Measurements from ENCODE around the gene TASP1. TPM values are rescaled to one million over a fixed set of nuclear protein-coding genes. Genes with fewer than 3 reads are reported as not detected.

Gene TASP1
- total and polyA plus RNA-seq, 2 donors (not counting 3 experiments of a cell fraction or from before 2014, with no cell fraction given), result 3.5 to 8.9 TPM

DNA sequence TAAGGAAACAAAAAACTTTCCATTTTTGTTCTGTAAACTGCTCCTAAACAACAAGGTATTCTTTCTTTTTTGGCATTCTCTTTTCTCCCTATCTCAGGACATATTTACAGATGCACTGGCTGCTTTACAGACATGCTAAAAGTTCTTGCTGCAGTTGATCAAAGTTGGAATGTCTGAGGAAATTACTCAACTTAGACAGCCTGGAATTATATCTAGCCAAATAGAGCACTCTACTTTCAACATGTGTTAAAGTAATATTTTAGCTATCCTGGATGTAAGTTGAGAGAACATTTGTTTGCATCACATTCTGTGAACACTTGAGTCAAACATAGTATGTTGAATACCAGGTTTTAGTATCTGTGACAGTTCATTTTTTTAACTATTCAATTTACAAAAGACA is 24.8 kb downstream of the TASP1 start:
- TF ChIP-seq GATA2 (IDR thresholded peaks at IDR 0.05; ENCODE audit: insufficient read depth, insufficient read length, low read depth, low read length) (no peak), EZH2 (IDR thresholded peaks at IDR 0.05; ENCODE audit: borderline replicate concordance, low read depth, low read length, severe bottlenecking) (no peak), JUN (IDR thresholded peaks at IDR 0.05; ENCODE audit: borderline replicate concordance, insufficient read depth, insufficient read length, low read depth) (no peak), POLR2AphosphoS5 (IDR thresholded peaks at IDR 0.05; ENCODE audit: insufficient read depth, low read depth, low read length) (no peak), POLR2A (IDR thresholded peaks at IDR 0.05; ENCODE audit: low read depth, low read length) (no peak), FOS (IDR thresholded peaks at IDR 0.05; ENCODE audit: borderline replicate concordance, insufficient read depth, low read length) (no peak), MYC (IDR thresholded peaks at IDR 0.05; ENCODE audit: low read depth, low read length) (no peak)
- TF ChIP-seq, protein P1, sequence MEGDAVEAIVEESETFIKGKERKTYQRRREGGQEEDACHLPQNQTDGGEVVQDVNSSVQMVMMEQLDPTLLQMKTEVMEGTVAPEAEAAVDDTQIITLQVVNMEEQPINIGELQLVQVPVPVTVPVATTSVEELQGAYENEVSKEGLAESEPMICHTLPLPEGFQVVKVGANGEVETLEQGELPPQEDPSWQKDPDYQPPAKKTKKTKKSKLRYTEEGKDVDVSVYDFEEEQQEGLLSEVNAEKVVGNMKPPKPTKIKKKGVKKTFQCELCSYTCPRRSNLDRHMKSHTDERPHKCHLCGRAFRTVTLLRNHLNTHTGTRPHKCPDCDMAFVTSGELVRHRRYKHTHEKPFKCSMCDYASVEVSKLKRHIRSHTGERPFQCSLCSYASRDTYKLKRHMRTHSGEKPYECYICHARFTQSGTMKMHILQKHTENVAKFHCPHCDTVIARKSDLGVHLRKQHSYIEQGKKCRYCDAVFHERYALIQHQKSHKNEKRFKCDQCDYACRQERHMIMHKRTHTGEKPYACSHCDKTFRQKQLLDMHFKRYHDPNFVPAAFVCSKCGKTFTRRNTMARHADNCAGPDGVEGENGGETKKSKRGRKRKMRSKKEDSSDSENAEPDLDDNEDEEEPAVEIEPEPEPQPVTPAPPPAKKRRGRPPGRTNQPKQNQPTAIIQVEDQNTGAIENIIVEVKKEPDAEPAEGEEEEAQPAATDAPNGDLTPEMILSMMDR (IDR thresholded peaks at IDR 0.05; ENCODE audit: extremely low read depth in 1 of 2, insufficient read depth in 1 of 2, low read depth in 1 of 2, low read length in 2 of 2), result no peak
- TF ChIP-seq, protein P2, sequence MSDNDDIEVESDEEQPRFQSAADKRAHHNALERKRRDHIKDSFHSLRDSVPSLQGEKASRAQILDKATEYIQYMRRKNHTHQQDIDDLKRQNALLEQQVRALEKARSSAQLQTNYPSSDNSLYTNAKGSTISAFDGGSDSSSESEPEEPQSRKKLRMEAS (IDR thresholded peaks at IDR 0.05; ENCODE audit: insufficient read depth, insufficient read length), result no peak
- Histone ChIP-seq H3K36me3 (ENCODE audit: control insufficient read depth in 2 of 2, extremely low read depth in 1 of 2, insufficient read depth in 2 of 2, low read length in 2 of 2) (no peaks in the 10 kb centered on the region), H3K27me3 (ENCODE audit: control insufficient read depth in 2 of 2, insufficient read depth in 2 of 2, low read length in 2 of 2) (no peaks in the 10 kb centered on the region), H3K79me2 (ENCODE audit: control insufficient read depth, insufficient read depth, low read length) (no peaks in the 10 kb centered on the region), H3K9me1 (replicated peaks; ENCODE audit: control insufficient read depth, extremely low read depth, insufficient read depth, low read length) (no peaks in the 10 kb centered on the region), H3K4me3 (replicated peaks in 1 of 3; ENCODE audit: insufficient read depth in 1 of 3, low read depth in 1 of 3, low read length in 3 of 3) (no peak overlapping the region), H3K9ac (replicated peaks; ENCODE audit: extremely low read depth, insufficient read depth, low read length) (no peak overlapping the region), H2AFZ (ENCODE audit: low read depth, low read length) (no peak overlapping the region), H3K9me3 (replicated peaks; ENCODE audit: control insufficient read depth, insufficient read depth, low read length) (no peaks in the 10 kb centered on the region), H3K27ac (ENCODE audit: insufficient read depth, low read depth, low read length) (no peak overlapping the region), H3K4me2 (ENCODE audit: insufficient read depth, low read length) (no peak overlapping the region), H3K4me1 (ENCODE audit: control insufficient read depth, extremely low read depth, insufficient read depth, low read length) (no peaks in the 10 kb centered on the region), H4K20me1 (replicated peaks; ENCODE audit: control insufficient read depth, extremely low read depth, insufficient read depth, low read length) (no peaks in the 10 kb centered on the region)
- ChIA-PET CTCF (no interaction called here), POLR2A (no interaction called here)
- FAIRE-seq, result no peak
- intact Hi-C loops (cut with micrococcal nuclease) (no loop called here), dilution Hi-C loops (cut with MboI; ENCODE audit: extremely low pct_ligation_motif_present, low sequenced_read_pairs) (no loop called here)
- no TSS peak for BruUV-seq (replicated peaks)
- DNase-seq (ENCODE audit: low read depth, low spot score), result peak; percentile 3

Data from endothelial cell of umbilical vein (primary cell).